GM18526 (cell line): ENCODE measurements around the gene PRELID2.

Source experiments
- POLR2A ChIP-seq: IDR thresholded peaks from 3 replicates; pipeline ENCODE4 v1.6.1; 2011; ENCODE audit not compliant: insufficient read length; ENCODE audit errors: extremely low read depth

PRELID2 gene

GRCh38 chr5:145743396-145744061, 91.6 kb downstream of the PRELID2 start:
- no peak for TF ChIP-seq POLR2A

DNA sequence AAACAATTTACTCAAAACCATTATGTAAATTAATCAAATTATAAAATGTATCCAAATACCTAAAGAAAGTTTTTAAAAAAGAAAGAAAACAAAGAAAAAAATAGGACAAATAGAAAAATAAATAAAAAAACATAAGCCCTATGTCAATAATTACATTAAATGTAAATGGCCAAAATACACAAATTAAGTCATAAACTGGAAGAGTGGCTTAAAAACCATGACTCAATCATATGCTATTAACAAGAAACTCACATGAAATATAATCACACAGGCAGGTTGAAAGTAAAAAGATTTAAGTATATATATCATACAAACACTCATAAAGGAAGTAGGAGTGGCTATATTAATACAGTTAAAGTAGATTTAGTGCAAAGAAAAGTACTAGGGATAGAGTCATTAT, 95.3 kb downstream of the PRELID2 start:
- TF ChIP-seq POLR2A, result no peak

DNA sequence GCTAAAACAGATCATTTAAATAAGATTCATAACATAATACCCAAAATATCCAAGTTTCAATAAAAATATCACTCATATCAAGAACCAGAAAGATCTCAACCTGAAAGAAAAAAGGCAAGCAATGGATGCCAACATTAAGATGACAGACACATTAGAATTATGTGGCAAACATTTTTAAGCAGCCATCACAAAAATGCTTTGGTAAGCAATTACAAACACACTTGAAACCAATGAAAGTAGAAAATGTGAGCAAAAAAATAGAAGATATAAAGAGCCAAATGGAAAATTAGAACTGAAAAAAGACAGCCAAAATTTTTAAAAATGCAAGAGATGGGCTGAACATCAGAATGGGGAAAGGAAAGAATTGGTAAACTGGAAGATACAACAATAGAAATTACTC, 96.9 kb downstream of the PRELID2 start:
- TF ChIP-seq POLR2A, result no peak

GRCh38 chr5:145737578-145737977, 97.6 kb downstream of the PRELID2 start:
- no peak for TF ChIP-seq POLR2A

GRCh38 chr5:145723516-145723915, 111.6 kb downstream of the PRELID2 start:
- TF ChIP-seq POLR2A, result no peak

GRCh38 chr5:145718956-145719355, 116.2 kb downstream of the PRELID2 start:
- TF ChIP-seq POLR2A, result no peak

DNA sequence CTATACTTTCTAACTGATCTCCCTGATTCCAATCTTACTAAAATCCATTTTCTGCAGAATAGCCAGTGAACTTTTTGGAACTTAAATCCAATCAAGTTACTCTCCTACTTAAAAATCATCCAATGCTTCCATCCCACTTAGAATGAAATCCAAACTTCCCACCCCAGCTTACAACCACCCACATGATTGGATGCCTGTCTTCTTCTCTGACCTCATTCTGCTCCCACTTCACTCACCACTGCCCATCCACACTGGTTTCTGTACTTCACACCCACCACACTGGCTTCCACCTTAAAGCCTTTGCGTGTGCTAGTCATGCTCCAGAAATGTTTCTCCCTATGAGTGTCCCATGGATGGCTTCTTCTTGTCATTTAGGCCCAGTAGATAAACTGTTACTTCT, 119.7 kb downstream of the PRELID2 start:
- no peak for TF ChIP-seq POLR2A

DNA sequence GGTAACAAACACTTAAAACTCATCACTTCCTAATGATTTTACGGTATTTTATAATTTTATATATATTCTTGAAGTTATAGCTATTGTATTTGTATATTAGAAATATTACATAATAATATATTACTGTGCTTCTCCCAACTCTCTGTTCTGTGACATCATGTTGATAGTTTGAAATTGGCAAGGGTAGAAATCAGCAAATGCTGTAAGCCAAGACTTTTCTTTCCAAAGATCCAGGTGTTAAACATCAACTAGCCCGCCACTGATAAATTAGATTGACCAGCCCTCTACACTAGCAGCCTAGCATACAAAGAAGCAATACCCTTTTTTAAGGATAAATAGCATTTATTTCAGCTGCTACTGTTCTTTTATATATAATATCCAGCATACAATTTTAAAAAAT, 122.9 kb downstream of the PRELID2 start:
- no peak for TF ChIP-seq POLR2A

DNA sequence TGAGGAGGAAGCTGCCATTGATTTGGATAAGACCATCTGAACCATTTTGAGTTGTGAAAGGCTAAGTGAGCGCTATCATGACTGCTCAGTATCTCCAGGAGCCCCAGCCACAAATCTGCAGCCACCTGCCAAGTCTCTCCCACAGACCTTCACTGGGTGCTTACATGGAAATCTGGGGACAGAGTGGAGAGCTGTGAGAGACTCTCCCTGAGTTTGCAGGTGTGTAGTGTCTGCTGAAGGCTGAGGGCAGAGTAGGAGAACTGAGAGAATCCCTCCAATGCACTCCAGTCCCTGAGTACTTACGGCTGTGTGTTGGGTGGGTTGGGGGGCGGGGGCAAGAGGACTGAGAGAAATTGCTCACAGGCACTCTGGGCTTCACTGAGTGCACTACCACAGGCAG, 123.7 kb downstream of the PRELID2 start:
- TF ChIP-seq POLR2A, result no peak
